OCI-LY7 (cell line): ENCODE data around the gene PRAF2.

Experiments
- EZH2phosphoT487 ChIP-seq: fragments of 200-600 bp; sonication (generic); IDR thresholded peaks from 2 replicates; pipeline ENCODE4 v1.6.1; 2018; ENCODE audit warnings: low read depth, borderline replicate concordance, mild to moderate bottlenecking, mixed run types, antibody characterized with exemption, low read length, moderate library complexity, mixed read lengths
- TF ChIP-seq, protein P1 (sequence below): fragments of 200-600 bp; sonication (generic); conservative IDR thresholded peaks from 2 replicates; pipeline ENCODE4 v1.5.1; 2014; ENCODE audit warnings: mild to moderate bottlenecking, antibody characterized with exemption, low read length, moderate library complexity, mixed read lengths

- TF ChIP-seq, protein P1, sequence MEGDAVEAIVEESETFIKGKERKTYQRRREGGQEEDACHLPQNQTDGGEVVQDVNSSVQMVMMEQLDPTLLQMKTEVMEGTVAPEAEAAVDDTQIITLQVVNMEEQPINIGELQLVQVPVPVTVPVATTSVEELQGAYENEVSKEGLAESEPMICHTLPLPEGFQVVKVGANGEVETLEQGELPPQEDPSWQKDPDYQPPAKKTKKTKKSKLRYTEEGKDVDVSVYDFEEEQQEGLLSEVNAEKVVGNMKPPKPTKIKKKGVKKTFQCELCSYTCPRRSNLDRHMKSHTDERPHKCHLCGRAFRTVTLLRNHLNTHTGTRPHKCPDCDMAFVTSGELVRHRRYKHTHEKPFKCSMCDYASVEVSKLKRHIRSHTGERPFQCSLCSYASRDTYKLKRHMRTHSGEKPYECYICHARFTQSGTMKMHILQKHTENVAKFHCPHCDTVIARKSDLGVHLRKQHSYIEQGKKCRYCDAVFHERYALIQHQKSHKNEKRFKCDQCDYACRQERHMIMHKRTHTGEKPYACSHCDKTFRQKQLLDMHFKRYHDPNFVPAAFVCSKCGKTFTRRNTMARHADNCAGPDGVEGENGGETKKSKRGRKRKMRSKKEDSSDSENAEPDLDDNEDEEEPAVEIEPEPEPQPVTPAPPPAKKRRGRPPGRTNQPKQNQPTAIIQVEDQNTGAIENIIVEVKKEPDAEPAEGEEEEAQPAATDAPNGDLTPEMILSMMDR: no peak
- TF ChIP-seq EZH2phosphoT487: no peak
Observed at GRCh38 chrX:49039598-49040375, 34.0 kb downstream of the PRAF2 start.
